Spleen (tissue), 13 donors: ENCODE results near the gene WDFY4. TPM values are rescaled to one million over a fixed set of nuclear protein-coding genes. Genes with fewer than 3 reads are reported as not detected.
A peak's percentile ranks its signal among the peaks of the same experiment; 100 is the strongest.

Source experiments
- DNase-seq: peaks from one replicate; pipeline ENCODE4 v3.0.0-alpha.2; 2020
- H3K27ac ChIP-seq, 8 donors: fragments of 200-600 bp; sonication (generic) in 7 of 8; 1 replicate in 4 of 8; 2 replicates in 4 of 8; pipeline versions ENCODE4 v1.5.0 to v1.8.0; 2016 to 2021; ENCODE audit warnings: inconsistent platforms in 4 of 8, mild to moderate bottlenecking in 4 of 8, moderate library complexity in 1 of 8
- H3K27me3 ChIP-seq, 7 donors: fragments of 200-600 bp; sonication (generic) in 6 of 7; replicated peaks in 1 of 7; 1 replicate in 4 of 7; 2 replicates in 3 of 7; pipeline versions ENCODE4 v1.5.0 to v1.8.0; 2016 to 2021; ENCODE audit warnings: inconsistent platforms in 3 of 7, mild to moderate bottlenecking in 1 of 7
- H3K36me3 ChIP-seq, 6 donors: fragments of 200-600 bp; sonication (generic) in 5 of 6; 1 replicate in 4 of 6; 2 replicates in 2 of 6; pipeline versions ENCODE4 v1.5.0 to v1.8.0; 2016 to 2021; ENCODE audit warnings: inconsistent platforms in 2 of 6
- H3K4me1 ChIP-seq, 6 donors: fragments of 200-600 bp; sonication (generic) in 5 of 6; 1 replicate in 3 of 6; 2 replicates in 3 of 6; pipeline versions ENCODE4 v1.5.0 to v1.8.0; 2016 to 2021; ENCODE audit warnings: inconsistent platforms in 3 of 6
- H3K4me3 ChIP-seq, 8 donors: fragments of 200-600 bp; sonication (generic) in 7 of 8; 1 replicate in 4 of 8; 2 replicates in 4 of 8; pipeline versions ENCODE4 v1.5.0 to v1.8.0; 2016 to 2021; ENCODE audit warnings: inconsistent platforms in 4 of 8, mild to moderate bottlenecking in 4 of 8, moderate library complexity in 2 of 8
- H3K9me3 ChIP-seq, 8 donors: fragments of 200-600 bp; sonication (generic) in 7 of 8; 1 replicate in 4 of 8; 2 replicates in 4 of 8; pipeline versions ENCODE4 v1.5.0 to v1.8.0; 2016 to 2021; ENCODE audit warnings: inconsistent platforms in 4 of 8
- CTCF ChIP-seq, 11 experiments: fragments of 200-600 bp in 7 of 11; fragments of 450-650 bp in 4 of 11; sonication (generic) in 4 of 11; IDR thresholded peaks in 8 of 11; conservative IDR thresholded peaks in 3 of 11; 1 replicate in 7 of 11; 2 replicates in 4 of 11; pipeline versions ENCODE4 v1.4.0 to v1.8.0; 2016 to 2021; ENCODE audit warnings: antibody characterized with exemption in 11 of 11, inconsistent platforms in 4 of 11, mild to moderate bottlenecking in 1 of 11
- POLR2A ChIP-seq, 3 donors: fragments of 450-650 bp; IDR thresholded peaks; one replicate each; pipeline ENCODE4 v1.5.1; 2017; ENCODE audit warnings: antibody characterized with exemption in 3 of 3, mild to moderate bottlenecking in 1 of 3
- POLR2AphosphoS5 ChIP-seq, 3 donors: sonication (generic); formaldehyde crosslinking; IDR thresholded peaks; one replicate each; pipeline ENCODE4 v1.5.1; 2017; ENCODE audit warnings: antibody characterized with exemption in 3 of 3
- WGBS, 5 donors: extraction: QIAGEN DNeasy Blood & Tissue Kit in 3 of 5; methylation state at CpG; one replicate each; pipeline versions ENCODE4 v1.1.5 to v1.1.7; 2013 to 2018; 5-methylcytosine and 5-hydroxymethylcytosine counted together
- intact Hi-C: fragments of 100-400 bp; cut with DNase I; formaldehyde crosslinking; loops from one replicate; pipeline ENCODE4 v1.15.0; 2023; ENCODE audit warnings: low total_unique reads
- long read RNA-seq, 2 donors: transcript quantifications; one replicate each; lab custom pipeline, GENCODE V29; 2026
- polyA plus RNA-seq, 3 donors: library from polyadenylated mRNA; stranded (reverse); fragments of 200-250 nt; gene quantifications; one replicate each; pipeline ENCODE4 v1.2.1, GENCODE V29; 2013
- total RNA-seq, 7 donors: library from RNA; depleted of rRNA in 3 of 7; stranded (reverse); fragments of >200 nt in 3 of 7; fragmentation: NEBNext Ultra II Directional in 4 of 7; extraction: Animal tissue kit (Norgen Biotek cat#: 25700) in 4 of 7; gene quantifications; one replicate each; pipeline versions ENCODE4 v1.1.0 to v1.2.1, GENCODE V29; 2016 to 2021
- donor health status: healthy with polysubstance abuse.
- donor health status: DM: no; HTN: no; CAD: no; lungs with moderate emphysema.
- donor health status: DM: no; HTN: no; CAD: no.
- donor health status: Bipolar disorder and iron deficiency.
- donor health status: healthy.
- donor health status: DM: no; HTN: no; CAD: no.
- donor health status: DM: yes; HTN: yes; CAD: no.

Gene WDFY4
- total RNA-seq (100 to 1,000 TPM in 3 of 7 donors, 10 to 100 TPM in 4; 72.1 to 120 (median 96.8) TPM), polyA plus RNA-seq (10 to 100 TPM; 31.7 to 49.7 (median 39.0) TPM)
- long read RNA-seq, donor 1, result 0 reads
- long read RNA-seq, donor 2, result 0 reads

- TF ChIP-seq POLR2A (IDR thresholded peaks at IDR 0.05) (peak in 1 of 3 donors; percentile 45), CTCF (IDR thresholded peaks at IDR 0.05 in 8 of 11, conservative IDR thresholded peaks at IDR 0.05 in 3 of 11) (no peak), POLR2AphosphoS5 (IDR thresholded peaks at IDR 0.05) (peak; percentile 75 to 82 (median 79))
- Histone ChIP-seq H3K4me1 (peaks cover 0 to 80% (median 28%) of the 10 kb centered on the region in 6 donors), H3K4me3 (peak within 1 kb of the TSS; percentile 36 to 69 (median 44)), H3K36me3 (no peaks in the 10 kb centered on the region), H3K27me3 (no peaks in the 10 kb centered on the region), H3K27ac (peak within 1 kb of the TSS; percentile 53 to 95 (median 89)), H3K9me3 (peaks cover 0 to 10% (median 5%) of the 10 kb centered on the region in 8 donors)
- 22 to 41% (median 37%) methylated on average over 15 to 23 of the region's 23 CpGs for WGBS, 5 donors
- peak; percentile 88 for DNase-seq
- intact Hi-C loops, result no loop called here
Measured at GRCh38 chr10:48684792-48685623, at the start of gene WDFY4. WDFY4 (plus strand) TSS chr10:48684873; CDS start chr10:48709733, 24,860 bp downstream.

- H3K27ac ChIP-seq, result peak overlapping the region in 4 of 8 donors; percentile 52 to 64 (median 56)
Measured at GRCh38 chr10:48634984-48635557, 49.6 kb upstream of the WDFY4 start.

GRCh38 chr10:48636231-48636630, 48.4 kb upstream of the WDFY4 start:
- H3K27me3 ChIP-seq, result peaks cover 0 to 21% (median 0%) of the 10 kb centered on the region in 7 donors
- H3K27ac ChIP-seq, result no peak overlapping the region
- intact Hi-C loops, result no loop called here
- H3K4me1 ChIP-seq, result peaks cover 0 to 55% (median 30%) of the 10 kb centered on the region in 6 donors
- H3K36me3 ChIP-seq, result no peaks in the 10 kb centered on the region
- TF ChIP-seq POLR2AphosphoS5 (IDR thresholded peaks at IDR 0.05) (no peak), POLR2A (IDR thresholded peaks at IDR 0.05) (no peak), CTCF (IDR thresholded peaks at IDR 0.05 in 8 of 11, conservative IDR thresholded peaks at IDR 0.05 in 3 of 11) (no peak)
- DNase-seq, result no peak
- no peak overlapping the region for H3K4me3 ChIP-seq
- peaks cover 0 to 15% (median 12%) of the 10 kb centered on the region in 8 donors for H3K9me3 ChIP-seq
- WGBS, 5 donors, result 51 to 76% (median 74%) methylated on average over 2 to 3 of the region's 3 CpGs

More at GRCh38 chr10:48634984-48635557, 49.6 kb upstream of the WDFY4 start:
- intact Hi-C loops, result no loop called here
- peaks cover 0 to 55% (median 30%) of the 10 kb centered on the region in 6 donors for H3K4me1 ChIP-seq
- H3K27me3 ChIP-seq, result peaks cover 0 to 21% (median 0%) of the 10 kb centered on the region in 7 donors
- peaks cover 0 to 3% (median under 1%) of the 10 kb centered on the region in 8 donors for H3K9me3 ChIP-seq
- TF ChIP-seq POLR2AphosphoS5 (IDR thresholded peaks at IDR 0.05) (no peak), CTCF (IDR thresholded peaks at IDR 0.05 in 8 of 11, conservative IDR thresholded peaks at IDR 0.05 in 3 of 11) (no peak), POLR2A (IDR thresholded peaks at IDR 0.05) (no peak)
- no peak for DNase-seq
- WGBS, 5 donors, result 52 to 75% (median 73%) methylated on average over 5 to 8 of the region's 8 CpGs
- H3K4me3 ChIP-seq, result no peak overlapping the region
- no peaks in the 10 kb centered on the region for H3K36me3 ChIP-seq
